HG03521 (cell line): Measurements from ENCODE around the gene MPG.

Experiments used
- ATAC-seq: cut with Tn5 transposase; IDR thresholded peaks from one replicate; pipeline ENCODE4 v1.9.1; 2021; ENCODE audit warnings: mild to moderate bottlenecking, moderate library complexity; ENCODE audit not compliant: unreplicated experiment

Gene MPG

DNA sequence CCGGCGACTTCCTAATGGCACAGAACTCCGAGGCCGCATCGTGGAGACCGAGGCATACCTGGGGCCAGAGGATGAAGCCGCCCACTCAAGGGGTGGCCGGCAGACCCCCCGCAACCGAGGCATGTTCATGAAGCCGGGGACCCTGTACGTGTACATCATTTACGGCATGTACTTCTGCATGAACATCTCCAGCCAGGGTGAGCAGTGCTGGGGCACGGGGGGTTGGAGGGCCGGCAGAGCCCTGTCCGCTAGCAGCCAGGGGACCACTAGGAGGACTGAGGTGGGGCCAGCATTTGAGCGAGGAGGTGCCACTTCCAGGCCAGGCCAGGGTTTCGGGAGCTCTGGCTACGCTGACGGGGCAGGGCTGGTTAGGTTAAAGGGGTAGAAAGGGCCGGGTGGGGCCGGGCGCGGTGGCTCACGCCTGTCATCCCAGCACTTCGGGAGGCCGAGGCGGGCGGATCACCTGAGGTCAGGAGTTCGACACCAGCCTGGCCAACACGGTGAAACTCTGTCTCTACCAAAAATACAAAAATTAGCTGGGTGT, 5.1 kb downstream of the MPG start:
- no peak for ATAC-seq

DNA sequence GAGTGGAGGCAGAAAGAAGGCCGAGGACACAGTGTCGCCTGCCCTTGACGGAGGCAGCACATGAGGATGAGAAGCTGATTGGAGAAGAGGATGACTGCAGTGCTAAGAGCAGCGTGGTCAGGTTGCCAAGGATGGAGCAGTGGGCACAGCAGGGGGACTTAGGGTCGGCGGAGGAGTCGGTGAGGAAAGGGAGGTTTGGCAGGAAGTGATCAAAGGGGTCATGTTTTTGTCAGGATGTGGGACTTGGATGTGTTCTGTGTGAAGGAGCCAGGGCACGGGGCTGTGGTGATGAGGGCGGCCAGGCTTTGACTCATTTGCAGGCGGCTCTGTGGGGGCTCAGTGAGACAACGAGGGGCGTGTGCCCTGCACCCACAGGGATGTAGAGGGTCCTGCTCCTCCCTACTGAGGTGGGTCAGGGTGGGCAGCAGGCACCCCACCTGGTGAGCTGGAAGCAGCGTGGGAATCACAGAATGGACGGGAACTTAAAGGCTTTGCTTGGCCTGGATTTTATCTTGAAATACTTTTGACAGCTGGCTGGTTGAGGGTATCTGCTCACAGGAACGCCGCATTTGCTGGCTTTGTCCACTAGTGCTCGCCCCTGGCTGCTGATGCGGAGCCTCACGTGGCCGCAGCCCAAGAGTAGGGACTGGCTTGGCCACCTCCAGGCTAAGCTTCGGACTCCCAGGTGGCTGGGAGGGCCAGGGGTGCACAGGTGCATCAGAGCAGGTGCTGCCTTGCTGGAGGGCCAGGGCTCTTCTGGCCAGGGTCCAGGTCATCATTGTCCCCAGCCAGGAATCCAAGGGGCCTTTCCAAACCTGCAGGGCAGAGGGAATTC, 6.0 kb downstream of the MPG start:
- no peak for ATAC-seq

DNA sequence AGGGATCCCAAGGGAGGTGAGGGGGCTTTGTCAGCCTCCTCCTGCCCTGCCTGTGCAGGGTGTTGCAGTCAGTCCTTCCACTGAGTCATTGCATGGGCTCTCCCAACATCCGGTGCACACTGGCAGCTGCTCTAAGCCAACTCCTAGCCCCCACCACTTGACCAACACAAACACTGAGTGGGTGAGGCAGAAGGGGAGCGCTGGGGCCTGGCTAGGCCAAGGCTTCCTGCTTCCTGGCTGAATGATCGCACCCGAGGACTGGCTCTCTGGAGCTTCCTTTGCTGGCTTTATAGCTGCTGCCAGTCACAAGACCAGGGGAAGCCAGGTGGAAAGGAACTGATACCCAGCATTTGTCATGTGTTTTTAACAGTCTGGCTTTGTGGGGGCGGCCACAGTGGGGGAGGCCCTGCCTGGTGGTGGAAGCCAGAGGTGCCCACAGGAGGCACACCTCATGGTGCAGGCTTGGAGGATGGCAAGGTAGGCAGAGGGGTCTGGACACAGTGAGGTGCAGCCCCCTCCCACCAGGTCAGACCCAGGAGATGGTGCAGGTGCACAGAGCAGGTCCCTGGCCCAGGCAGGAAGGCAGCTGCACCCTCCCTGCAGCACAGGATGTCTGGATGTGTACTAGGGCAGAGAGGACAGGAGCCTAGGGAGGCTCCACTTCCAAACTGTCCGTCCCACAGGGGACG, 6.8 kb downstream of the MPG start:
- ATAC-seq, result peak; percentile 57

DNA sequence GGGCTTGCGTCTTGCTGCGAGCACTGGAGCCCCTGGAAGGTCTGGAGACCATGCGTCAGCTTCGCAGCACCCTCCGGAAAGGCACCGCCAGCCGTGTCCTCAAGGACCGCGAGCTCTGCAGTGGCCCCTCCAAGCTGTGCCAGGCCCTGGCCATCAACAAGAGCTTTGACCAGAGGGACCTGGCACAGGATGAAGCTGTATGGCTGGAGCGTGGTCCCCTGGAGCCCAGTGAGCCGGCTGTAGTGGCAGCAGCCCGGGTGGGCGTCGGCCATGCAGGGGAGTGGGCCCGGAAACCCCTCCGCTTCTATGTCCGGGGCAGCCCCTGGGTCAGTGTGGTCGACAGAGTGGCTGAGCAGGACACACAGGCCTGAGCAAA, 7.4 kb downstream of the MPG start:
- no peak for ATAC-seq

DNA sequence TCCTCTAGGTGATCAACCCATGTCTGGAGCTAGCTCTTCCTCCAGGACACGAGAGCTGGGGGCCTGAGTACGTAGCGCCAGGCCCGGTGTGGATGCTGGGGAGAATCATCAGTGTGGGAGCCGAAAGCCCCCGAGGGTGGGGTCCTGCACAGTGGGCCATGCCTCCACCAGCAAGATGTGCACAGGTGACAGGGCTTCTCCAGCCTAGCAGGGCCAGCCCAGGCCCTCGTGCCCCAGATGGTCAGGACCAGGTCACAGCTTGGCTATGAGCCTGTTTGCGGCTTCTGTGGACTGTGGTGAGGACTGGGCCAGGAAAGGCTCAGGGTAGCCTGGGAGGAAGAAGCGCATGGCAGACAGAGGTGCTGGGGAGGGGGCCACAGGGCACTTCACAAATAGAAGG, 7.8 kb downstream of the MPG start:
- ATAC-seq, result no peak

DNA sequence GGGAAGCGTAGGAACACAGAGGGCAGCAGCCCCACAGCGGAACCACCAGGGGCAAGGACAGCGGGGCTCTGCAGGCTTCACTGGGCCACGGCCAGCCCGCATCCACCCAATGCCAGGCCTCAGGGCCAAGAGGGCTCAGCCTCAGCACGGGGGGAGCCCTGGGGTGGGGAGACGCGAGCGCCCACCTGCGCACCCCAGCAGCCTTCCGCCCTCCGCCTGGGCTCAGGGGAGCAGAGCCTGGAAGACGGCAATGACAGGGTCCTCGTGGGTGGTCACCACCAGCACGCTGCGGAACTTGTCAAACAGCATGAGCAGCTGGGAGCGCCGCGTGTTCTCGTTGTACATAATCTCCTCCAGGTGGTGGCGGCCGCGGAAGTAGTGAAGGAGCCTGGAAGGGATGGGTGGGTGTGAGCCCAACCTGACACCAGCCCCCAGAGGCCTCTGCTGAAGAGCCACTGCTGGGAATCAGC, 8.5 kb downstream of the MPG start:
- ATAC-seq, result no peak

DNA sequence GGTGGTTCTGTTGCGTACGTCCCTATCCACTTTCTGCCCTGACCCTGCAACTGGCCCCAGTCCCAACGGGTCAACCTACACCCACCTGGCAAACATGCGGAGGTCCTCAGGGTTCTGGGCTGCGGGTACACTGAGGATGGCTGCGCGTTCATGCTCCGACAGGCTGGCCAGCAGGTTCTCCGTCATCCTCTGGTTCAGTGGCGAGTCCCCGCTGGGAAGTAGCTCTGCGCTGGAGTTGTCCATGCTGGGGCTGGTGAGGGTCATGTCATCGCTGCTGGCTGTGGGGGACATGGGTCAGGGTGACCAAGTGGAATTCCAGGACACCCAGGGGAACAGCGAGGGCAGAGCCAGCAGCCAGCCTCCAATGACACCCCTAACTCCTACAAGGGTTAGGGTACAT, 10.6 kb downstream of the MPG start:
- no peak for ATAC-seq

DNA sequence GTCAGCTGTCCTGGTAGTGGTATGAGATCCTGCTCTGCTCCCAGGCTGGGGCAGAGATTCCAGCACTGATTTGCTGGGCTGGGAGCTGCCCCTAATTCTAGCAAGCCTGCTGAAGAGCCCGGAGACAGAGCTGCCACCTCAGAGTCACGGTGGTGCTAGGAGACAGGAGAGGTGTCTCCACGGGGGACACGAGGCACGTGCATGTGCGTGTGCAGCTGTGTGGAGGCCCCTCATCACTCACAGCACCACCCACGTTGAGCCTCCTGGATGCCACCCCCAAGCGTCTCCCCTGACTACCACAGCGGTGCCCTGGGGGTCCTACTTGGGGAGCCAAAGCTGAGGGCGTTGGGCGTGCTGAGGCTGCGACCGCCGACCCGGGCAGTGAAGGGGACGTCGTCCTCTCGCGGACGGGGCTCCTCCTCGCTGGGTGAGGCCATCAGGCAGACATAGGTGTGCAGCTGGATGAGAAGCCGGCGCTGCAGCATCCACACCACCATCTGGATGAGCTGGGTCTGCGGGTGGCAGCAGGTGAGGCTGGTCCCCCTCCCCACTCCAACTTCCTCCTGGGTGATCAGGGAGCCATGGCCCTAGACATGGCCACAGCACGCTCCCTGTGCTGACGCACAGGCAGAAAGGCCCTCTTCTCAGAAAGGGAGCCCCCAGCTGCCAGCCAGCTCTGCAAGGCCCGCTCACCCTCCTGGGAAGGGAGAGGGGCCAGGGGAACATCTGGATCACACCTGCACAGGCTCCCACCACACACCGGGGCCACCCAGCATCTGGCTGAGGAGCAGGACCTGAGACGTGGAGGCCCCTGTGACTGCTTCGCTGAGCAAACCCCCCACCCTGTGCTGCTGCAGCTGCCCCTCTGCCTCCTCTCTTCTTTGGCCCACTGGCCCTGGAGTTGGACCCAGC, 11.6 kb downstream of the MPG start:
- no peak for ATAC-seq

DNA sequence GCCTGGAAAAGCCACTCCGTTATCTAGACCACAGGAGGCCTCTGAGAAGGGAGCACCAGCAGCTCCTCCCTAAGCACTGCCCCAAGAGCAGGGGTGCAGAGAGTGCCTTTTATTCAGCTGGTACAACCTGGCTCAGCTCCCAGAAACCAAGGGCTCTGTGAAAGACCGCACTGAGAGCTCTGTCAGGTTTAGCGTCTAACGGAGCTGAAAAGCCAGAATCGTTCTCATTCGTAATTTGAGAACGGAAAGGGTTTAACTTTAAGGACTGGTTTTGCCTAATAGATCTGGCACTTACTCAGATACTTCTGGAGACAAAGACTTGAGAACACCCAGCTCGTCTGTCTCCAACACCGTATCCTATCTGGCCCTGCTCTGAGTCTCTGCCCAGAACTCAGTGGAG, 13.5 kb downstream of the MPG start:
- ATAC-seq, result no peak

DNA sequence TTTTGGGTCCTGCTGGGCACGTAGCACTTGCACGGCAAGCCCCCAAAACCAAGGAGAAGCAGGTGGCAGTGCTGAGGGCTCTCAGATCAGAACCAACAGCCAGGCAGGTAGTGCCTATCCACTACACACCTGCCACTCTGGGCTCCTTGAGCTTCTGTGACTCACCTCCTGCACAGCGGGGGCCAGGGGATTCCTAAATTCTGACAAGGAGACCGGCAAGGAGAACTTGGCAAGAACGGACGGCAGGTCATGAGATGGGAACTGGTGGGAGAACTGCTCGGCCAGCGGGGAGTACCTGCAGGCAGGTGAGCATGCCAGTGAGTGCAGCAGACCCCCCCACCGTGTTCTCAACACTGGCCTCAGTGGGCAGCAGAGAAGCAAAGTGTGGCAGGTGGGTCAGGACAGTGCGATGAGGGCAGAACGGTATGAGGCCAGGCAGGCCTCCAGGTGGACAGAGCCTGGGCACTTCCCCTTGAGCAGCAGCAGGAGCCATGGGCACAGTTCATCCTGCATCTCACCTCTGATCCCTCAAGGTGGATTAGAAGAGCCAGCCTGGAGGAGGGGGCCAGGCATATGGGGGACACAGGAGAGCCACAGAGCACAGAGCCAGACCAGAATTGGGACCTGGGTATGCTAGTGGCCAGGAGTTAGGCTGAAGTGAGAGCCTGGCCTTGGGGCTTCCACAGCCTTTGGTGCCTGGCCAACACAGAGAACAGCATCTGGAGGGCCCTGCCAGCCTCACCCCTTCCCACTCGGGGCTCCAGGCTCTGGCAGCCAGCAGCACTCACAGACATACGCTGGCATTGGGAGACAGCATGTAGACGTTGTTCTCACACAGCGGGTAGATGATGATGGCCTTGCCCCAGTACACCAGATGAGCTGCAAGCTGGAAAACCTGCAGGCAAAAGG, 14.7 kb downstream of the MPG start:
- no peak for ATAC-seq

DNA sequence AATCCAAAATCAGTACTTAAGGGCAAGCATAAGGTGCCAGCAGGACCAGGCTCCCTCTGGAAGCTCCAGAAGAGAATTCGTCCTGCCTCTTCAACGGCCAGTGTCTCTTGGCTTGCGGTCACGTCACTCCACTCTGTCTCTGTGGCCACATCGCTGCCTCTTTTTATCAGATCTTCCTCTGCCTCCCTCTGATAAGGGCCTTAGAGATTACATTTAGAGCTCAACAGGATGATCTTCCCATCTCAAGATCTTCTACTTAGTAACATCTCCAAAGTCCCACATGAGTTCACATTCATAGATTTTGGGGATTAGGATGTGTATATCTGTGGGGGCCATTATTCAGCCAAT, 16.9 kb downstream of the MPG start:
- ATAC-seq, result no peak

DNA sequence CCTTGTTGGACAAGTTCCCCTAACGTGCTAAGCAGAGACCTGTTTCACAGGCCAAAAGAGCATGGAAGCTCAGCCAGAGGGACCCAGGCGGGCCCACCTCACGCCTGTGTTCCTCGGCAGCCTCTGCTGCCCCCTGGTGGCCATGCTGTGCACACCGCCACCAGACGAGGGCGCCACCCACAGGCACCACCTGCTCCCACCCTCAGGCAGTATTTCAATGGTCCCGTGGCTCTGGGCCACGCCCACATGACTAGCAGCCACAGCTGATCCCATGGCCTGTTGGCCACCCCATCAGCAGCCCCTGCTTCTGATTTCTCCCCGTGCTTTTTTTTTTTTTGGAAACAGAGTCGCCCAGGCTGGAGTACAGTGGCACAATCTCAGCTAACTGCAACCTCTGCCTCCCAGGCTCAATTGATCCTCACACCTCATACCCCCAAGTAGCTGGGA, 18.9 kb downstream of the MPG start:
- peak; percentile 57 for ATAC-seq

DNA sequence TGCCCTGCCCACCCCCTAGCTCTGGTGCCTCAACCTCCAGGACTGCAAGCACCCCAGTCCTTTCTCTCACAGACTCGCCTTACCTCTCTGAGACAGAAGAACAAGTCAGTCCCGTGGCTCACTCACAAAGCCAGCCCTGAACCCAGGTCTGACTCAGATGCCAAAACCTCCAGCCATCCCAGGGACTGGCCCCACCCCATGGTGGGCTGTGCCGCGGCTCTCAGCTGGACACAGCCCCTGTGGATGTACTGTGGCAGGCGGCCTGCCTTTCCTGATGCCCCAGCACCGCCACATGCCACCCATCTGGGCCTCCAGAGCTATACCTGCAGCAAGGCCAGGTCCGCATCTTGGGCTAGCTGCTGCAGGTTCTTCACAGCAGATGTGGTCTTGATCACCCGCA, 19.8 kb downstream of the MPG start:
- no peak for ATAC-seq

DNA sequence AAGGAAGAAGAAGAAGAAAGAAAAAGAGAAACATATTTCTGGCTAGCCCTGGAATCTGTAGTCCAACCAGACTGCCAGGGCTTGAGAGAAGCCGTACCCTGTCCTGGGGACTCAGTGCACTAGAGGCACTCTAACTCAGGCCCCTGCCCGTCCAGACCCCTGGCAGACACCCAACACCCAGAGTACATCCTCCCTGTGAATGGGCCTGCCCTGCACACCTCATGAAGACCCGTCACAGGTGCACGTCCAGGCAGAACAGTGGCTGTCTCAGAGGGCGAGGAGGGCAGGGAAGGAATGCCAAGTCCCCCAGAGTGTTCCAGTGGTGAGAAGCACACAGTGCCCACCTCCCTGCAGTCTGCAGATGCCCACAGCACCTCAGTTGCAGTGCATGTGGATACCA, 23.0 kb downstream of the MPG start:
- no peak for ATAC-seq

DNA sequence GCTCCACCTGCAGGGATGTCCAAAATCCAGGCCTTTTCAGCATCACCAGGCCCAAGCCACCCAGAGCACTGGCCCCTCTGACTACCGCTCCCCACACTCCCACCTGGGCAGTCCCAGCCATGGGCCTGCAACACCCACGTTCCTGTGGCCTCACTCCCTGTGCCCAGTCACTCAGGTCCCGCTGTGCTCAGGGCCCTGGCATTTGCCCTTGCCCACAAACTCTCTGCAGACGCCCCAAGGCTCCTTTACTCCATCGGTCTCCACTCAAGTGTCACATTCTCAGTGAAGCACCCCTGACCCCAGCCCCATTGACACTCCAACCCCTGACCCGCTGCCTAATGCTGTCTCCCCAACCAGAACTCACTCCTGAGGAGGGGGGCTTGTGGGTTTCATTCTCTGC, 23.6 kb downstream of the MPG start:
- ATAC-seq, result no peak

DNA sequence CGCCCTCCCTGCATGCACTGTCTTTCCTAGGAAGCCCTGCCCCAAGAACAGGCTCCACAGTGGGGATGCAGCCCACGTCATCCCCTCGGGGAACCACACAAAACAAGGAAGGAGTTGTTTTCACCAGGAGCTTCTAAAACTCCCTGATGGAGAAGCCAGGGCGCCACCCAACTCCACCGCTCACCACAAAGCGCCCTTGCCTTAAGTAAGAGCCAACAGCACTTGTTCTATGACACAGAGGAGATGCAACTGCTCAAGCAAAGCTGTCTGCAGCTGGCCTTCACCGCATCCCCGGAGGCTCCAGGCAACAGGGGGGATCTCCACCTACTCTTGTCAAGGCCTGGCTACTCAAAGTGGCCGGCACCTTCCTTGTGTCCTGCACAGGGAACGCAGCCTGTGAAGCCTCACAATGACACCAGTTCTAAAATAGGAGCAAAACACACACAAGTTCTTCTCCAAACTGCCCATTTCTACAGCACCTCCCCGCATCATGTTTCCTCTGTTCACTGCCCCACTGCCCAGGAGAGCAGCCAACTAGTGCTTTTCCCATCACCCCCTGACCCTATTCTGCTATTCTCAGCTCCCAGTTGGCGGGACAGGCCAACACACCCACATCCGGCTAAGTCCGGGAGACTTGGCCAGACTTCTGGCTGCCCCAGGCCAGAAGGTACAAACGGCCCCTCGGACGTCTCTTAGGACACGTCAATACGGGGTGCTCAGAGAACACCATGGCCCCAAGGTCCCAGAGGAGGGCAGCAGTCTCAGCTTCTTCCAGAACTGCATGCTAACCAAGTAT, 24.2 kb downstream of the MPG start:
- ATAC-seq, result no peak

DNA sequence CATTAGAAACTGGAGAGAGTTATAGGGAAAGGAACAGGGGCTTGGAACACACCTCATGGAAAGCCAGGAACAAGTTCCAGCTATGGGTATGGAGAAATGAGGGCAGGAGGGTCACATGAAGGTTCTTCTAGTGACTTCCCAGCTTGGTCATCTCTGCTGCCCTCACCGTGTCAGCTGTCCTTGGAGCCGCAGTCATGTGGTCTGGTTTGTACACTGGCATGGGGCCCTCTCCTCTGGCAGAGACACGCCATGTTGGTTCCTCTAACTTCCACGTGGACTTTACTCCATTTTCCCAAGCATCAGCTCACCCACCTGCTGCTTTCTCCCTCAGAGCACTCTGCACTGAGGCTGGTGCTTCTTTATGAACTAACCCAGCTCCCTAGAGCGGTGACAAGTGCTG, 26.3 kb downstream of the MPG start:
- ATAC-seq, result no peak

DNA sequence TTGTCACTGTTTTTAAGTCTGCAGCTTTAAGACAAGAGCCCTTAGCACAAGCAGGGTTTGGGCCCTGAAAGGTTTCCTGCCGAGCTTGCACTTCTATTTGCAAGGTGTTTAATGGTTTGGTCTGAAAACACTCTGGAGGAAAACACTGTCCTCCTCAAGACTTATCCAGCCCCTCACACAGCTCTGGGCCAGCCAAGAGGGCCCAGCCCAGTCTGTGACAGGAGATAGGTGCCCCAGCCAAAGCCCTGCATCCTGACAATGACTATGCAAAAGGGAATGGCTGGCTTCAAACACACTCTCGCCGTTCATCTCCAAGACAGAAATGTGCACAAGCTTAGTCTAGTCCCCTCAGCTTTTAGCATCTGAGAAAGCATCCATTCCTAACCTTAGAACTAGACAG, 26.9 kb downstream of the MPG start:
- ATAC-seq, result no peak

DNA sequence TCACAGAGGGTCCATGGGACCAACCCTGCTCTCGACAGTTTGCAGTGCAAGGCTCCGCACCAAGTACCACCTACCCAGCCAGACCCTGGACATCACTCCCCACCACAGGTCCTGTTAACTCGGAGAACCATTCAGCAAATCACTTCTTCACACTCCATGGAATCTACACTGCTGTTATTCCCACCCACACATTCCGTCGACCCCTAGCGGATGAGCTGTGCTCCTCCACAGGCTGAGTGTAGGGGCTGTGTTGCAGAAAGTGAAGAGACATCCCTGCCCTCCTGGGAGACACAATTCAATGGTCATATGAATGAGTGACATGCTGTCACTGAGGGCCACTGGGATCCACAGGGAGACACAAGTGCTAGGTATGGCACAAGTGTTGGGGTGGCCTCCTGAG, 27.5 kb downstream of the MPG start:
- no peak for ATAC-seq
